Osteoblast (primary cell): ENCODE data around the gene RHOH. TPM values are rescaled to one million over a fixed set of nuclear protein-coding genes. Genes with fewer than 3 reads are reported as not detected.

Source experiments
- DNase-seq: peaks from one replicate; pipeline ENCODE4 v3.0.0; 2011; ENCODE audit warnings: low spot score, mixed read lengths; ENCODE audit not compliant: insufficient read length; ENCODE audit errors: missing footprints
- H2AFZ ChIP-seq: 2 replicates; pipeline ENCODE4 v1.6.0; 2011; ENCODE audit warnings: mild to moderate bottlenecking, low read length
- H3K27ac ChIP-seq: 2 replicates; pipeline ENCODE4 v1.5.1; 2011; ENCODE audit warnings: mild to moderate bottlenecking, low read depth, low read length, moderate library complexity
- H3K27me3 ChIP-seq: 2 replicates; pipeline ENCODE4 v1.6.0; 2012; ENCODE audit warnings: mild to moderate bottlenecking, control low read depth, inconsistent platforms, low read length, moderate library complexity; ENCODE audit not compliant: insufficient read depth
- H3K36me3 ChIP-seq: 2 replicates; pipeline ENCODE4 v1.5.1; 2011; ENCODE audit warnings: mild to moderate bottlenecking, low read length, control low read depth, moderate library complexity; ENCODE audit not compliant: insufficient read depth
- H3K4me1 ChIP-seq: 2 replicates; pipeline ENCODE4 v1.5.1; 2011; ENCODE audit warnings: mild to moderate bottlenecking, low read length, control low read depth, moderate library complexity; ENCODE audit not compliant: insufficient read depth
- H3K4me2 ChIP-seq: 2 replicates; pipeline ENCODE4 v1.6.0; 2011; ENCODE audit warnings: mild to moderate bottlenecking, low read length; ENCODE audit not compliant: insufficient read depth
- H3K4me3 ChIP-seq: fragments of 200-600 bp; sonication (generic); 3 replicates; pipeline ENCODE4 v1.5.1; 2012; ENCODE audit warnings: mild to moderate bottlenecking, low read length, inconsistent platforms; ENCODE audit not compliant: insufficient read depth
- H3K79me2 ChIP-seq: 2 replicates; pipeline ENCODE4 v1.6.0; 2012; ENCODE audit warnings: mild to moderate bottlenecking, low read length, control low read depth, inconsistent platforms; ENCODE audit not compliant: insufficient read depth
- H3K9me3 ChIP-seq: 2 replicates; pipeline ENCODE4 v1.5.1; 2011; ENCODE audit warnings: low read depth, low read length, control low read depth
- H4K20me1 ChIP-seq: 2 replicates; pipeline ENCODE4 v1.6.0; 2012; ENCODE audit warnings: mild to moderate bottlenecking, low read length, control low read depth; ENCODE audit not compliant: insufficient read depth
- CTCF ChIP-seq: IDR thresholded peaks from 2 replicates; pipeline ENCODE4 v1.5.1; 2011; ENCODE audit warnings: mild to moderate bottlenecking, low read depth, low read length, moderate library complexity; ENCODE audit errors: extremely low read depth
- total RNA-seq: library from RNA; depleted of rRNA; stranded (reverse); fragments of >200 nt; gene quantifications from 2 replicates; pipeline ENCODE4 v1.2.3, GENCODE V29; 2012

Gene RHOH
- total RNA-seq, 1 donor = not detected

- no peak overlapping the region for H3K4me3 ChIP-seq
- no peak for TF ChIP-seq CTCF
- no peak for DNase-seq
- no peaks in the 10 kb centered on the region for H3K79me2 ChIP-seq
- H3K27me3 ChIP-seq = no peaks in the 10 kb centered on the region
- H2AFZ ChIP-seq = no peak overlapping the region
- no peaks in the 10 kb centered on the region for H3K36me3 ChIP-seq
- no peaks in the 10 kb centered on the region for H3K4me1 ChIP-seq
- no peaks in the 10 kb centered on the region for H4K20me1 ChIP-seq
- no peak overlapping the region for H3K27ac ChIP-seq
- peaks cover 2% of the 10 kb centered on the region for H3K9me3 ChIP-seq
- no peak overlapping the region for H3K4me2 ChIP-seq
Observed at GRCh38 chr4:40152637-40153036, 44.2 kb upstream of the RHOH start.

DNA sequence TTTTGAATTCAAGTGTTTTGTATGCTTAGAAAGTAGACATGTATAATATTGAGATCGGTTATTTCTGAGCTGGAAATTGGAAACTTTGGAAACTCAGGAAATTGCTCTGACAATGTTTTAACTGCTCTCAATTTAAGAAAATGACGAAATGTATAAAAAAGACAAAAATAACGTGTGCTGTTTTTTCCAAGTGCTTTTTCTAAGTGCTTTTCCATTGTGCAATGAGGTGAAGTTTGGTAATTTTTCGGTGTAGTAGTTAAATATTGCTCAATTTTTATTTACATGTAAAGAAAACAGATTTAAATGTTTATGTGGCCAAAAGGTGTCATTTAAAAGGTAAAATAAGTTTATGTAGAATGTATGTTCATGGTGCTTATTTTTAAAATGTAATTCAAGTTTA is 39.4 kb upstream of the RHOH start:
- Histone ChIP-seq H3K4me1 (no peaks in the 10 kb centered on the region), H3K27me3 (no peaks in the 10 kb centered on the region), H3K4me3 (no peak overlapping the region), H2AFZ (no peak overlapping the region), H3K4me2 (no peak overlapping the region), H3K9me3 (no peaks in the 10 kb centered on the region), H3K27ac (no peak overlapping the region), H4K20me1 (no peaks in the 10 kb centered on the region), H3K36me3 (no peaks in the 10 kb centered on the region), H3K79me2 (no peaks in the 10 kb centered on the region)
- DNase-seq = no peak
- no peak for TF ChIP-seq CTCF

- H3K4me3 ChIP-seq = no peak overlapping the region
- TF ChIP-seq CTCF = no peak
- no peak overlapping the region for H3K27ac ChIP-seq
- H3K36me3 ChIP-seq = no peaks in the 10 kb centered on the region
- H3K9me3 ChIP-seq = no peaks in the 10 kb centered on the region
- no peaks in the 10 kb centered on the region for H4K20me1 ChIP-seq
- no peaks in the 10 kb centered on the region for H3K79me2 ChIP-seq
- DNase-seq = no peak
- no peak overlapping the region for H3K4me2 ChIP-seq
- no peak overlapping the region for H2AFZ ChIP-seq
- H3K27me3 ChIP-seq = no peaks in the 10 kb centered on the region
- H3K4me1 ChIP-seq = no peaks in the 10 kb centered on the region
Observed at GRCh38 chr4:40160258-40160657, 36.6 kb upstream of the RHOH start.

- Histone ChIP-seq H2AFZ (no peak overlapping the region), H3K4me2 (no peak overlapping the region), H3K9me3 (no peaks in the 10 kb centered on the region), H3K27me3 (no peaks in the 10 kb centered on the region), H3K79me2 (no peaks in the 10 kb centered on the region), H3K4me3 (no peak overlapping the region), H3K27ac (no peak overlapping the region), H3K36me3 (no peaks in the 10 kb centered on the region), H3K4me1 (no peaks in the 10 kb centered on the region), H4K20me1 (no peaks in the 10 kb centered on the region)
- DNase-seq = no peak
- no peak for TF ChIP-seq CTCF
Observed at GRCh38 chr4:40164459-40164858, 32.4 kb upstream of the RHOH start.
